Measurements from ENCODE around the gene GAS2L3. TPM values are rescaled to one million over a fixed set of nuclear protein-coding genes. Genes with fewer than 3 reads are reported as not detected.
A peak's percentile ranks its signal among the peaks of the same experiment; 100 is the strongest.

The GAS2L3 gene
- total and polyA plus RNA-seq, 2 of the 13 experiments (the other 11 are each of a cell fraction or from before 2014, with no cell fraction given): 7.0 to 20.8 TPM

DNA sequence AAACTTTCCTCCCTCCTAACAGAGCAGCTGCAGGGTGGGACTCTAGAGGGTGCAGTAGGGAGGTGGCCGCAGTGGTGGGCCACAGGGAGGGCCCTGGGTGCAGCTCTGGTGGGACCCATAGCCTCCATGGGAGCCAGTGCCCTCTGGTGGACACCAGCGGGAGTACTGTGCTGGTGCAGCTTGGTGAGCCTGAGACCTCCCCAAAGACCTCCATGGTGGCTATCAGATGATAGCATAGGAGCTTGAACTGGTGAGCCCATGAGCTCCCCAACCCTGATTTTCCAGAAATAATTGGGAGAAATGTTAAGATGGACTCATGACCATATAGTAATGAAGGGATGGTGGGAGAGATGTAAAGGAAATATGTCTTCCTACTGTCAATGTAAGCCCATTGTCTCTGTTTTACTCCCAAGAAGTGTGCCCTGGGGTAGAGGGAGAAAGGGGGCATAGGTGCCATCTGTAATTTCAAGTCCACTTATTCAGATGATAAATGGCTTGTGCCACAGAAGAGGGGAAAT, 98.7 kb downstream of the GAS2L3 start (continued):
- no peak for TF ChIP-seq KDM2A (CRISPR knock-in tag; IDR thresholded peaks at IDR 0.05; ENCODE audit: borderline replicate concordance, low read depth)
- peak; percentile 78; the same call in 1 of the 2 replicates for TF ChIP-seq ZNF430 (CRISPR knock-in tag; IDR thresholded peaks at IDR 0.05)
- TF ChIP-seq ZNF24 (IDR thresholded peaks at IDR 0.05): no peak
- TF ChIP-seq RAD21 (CRISPR knock-in tag; IDR thresholded peaks at IDR 0.05): peak; percentile 45; the same call in 1 of the 2 replicates
- TF ChIP-seq ZNF17 (CRISPR knock-in tag; IDR thresholded peaks at IDR 0.05): no peak
- no peak for TF ChIP-seq NR3C1 (CRISPR knock-in tag; IDR thresholded peaks at IDR 0.05)
- TF ChIP-seq HDAC1 (CRISPR knock-in tag; IDR thresholded peaks at IDR 0.05): peak; percentile 23; the same call in 1 of the 2 replicates
- no peak for TF ChIP-seq NFKBIZ (CRISPR knock-in tag; IDR thresholded peaks at IDR 0.05)
- no peak for TF ChIP-seq KDM4B (CRISPR knock-in tag; IDR thresholded peaks at IDR 0.05)
- peak; percentile 13; the same call in 1 of the 2 replicates for TF ChIP-seq SALL1 (CRISPR knock-in tag; IDR thresholded peaks at IDR 0.05)
- TF ChIP-seq, protein P1, sequence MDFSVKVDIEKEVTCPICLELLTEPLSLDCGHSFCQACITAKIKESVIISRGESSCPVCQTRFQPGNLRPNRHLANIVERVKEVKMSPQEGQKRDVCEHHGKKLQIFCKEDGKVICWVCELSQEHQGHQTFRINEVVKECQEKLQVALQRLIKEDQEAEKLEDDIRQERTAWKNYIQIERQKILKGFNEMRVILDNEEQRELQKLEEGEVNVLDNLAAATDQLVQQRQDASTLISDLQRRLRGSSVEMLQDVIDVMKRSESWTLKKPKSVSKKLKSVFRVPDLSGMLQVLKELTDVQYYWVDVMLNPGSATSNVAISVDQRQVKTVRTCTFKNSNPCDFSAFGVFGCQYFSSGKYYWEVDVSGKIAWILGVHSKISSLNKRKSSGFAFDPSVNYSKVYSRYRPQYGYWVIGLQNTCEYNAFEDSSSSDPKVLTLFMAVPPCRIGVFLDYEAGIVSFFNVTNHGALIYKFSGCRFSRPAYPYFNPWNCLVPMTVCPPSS (IDR thresholded peaks at IDR 0.05): no peak
- no peak for TF ChIP-seq ZNF451 (CRISPR knock-in tag; IDR thresholded peaks at IDR 0.05)
- no peak for TF ChIP-seq PRPF4 (IDR thresholded peaks at IDR 0.05; ENCODE audit: low read depth, low read length, poor library complexity, severe bottlenecking)
- peak; percentile 59 for TF ChIP-seq STAG1 (CRISPR knock-in tag; IDR thresholded peaks at IDR 0.05)
- no peak for TF ChIP-seq ZNF230 (CRISPR knock-in tag; IDR thresholded peaks at IDR 0.05)
- TF ChIP-seq HNRNPK (IDR thresholded peaks at IDR 0.05; ENCODE audit: low read depth, low read length, poor library complexity, severe bottlenecking): no peak
- no peak for TF ChIP-seq ATF1 (CRISPR knock-in tag; IDR thresholded peaks at IDR 0.05)
- no peak for TF ChIP-seq KLF9 (CRISPR knock-in tag; IDR thresholded peaks at IDR 0.05; ENCODE audit: low read depth)
- no peak for TF ChIP-seq ZNF557 (CRISPR knock-in tag; IDR thresholded peaks at IDR 0.05)
